ENCODE results near the gene CDH23.

GRCh38 chr10:71698737-71699136 lies 302.0 kb downstream of the CDH23 start:
- TF ChIP-seq, protein P1, sequence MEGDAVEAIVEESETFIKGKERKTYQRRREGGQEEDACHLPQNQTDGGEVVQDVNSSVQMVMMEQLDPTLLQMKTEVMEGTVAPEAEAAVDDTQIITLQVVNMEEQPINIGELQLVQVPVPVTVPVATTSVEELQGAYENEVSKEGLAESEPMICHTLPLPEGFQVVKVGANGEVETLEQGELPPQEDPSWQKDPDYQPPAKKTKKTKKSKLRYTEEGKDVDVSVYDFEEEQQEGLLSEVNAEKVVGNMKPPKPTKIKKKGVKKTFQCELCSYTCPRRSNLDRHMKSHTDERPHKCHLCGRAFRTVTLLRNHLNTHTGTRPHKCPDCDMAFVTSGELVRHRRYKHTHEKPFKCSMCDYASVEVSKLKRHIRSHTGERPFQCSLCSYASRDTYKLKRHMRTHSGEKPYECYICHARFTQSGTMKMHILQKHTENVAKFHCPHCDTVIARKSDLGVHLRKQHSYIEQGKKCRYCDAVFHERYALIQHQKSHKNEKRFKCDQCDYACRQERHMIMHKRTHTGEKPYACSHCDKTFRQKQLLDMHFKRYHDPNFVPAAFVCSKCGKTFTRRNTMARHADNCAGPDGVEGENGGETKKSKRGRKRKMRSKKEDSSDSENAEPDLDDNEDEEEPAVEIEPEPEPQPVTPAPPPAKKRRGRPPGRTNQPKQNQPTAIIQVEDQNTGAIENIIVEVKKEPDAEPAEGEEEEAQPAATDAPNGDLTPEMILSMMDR (IDR thresholded peaks at IDR 0.05): no peak
- TF ChIP-seq EZH2 (IDR thresholded peaks at IDR 0.05; ENCODE audit: borderline replicate concordance, insufficient read depth, low read depth, low read length, poor library complexity, severe bottlenecking): no peak
